Measurements from ENCODE around the gene DLX4. TPM values are rescaled to one million over a fixed set of nuclear protein-coding genes. Genes with fewer than 3 reads are reported as not detected.

Gene DLX4
- total RNA-seq, 2 donors from 2014 or later = 0.71 TPM; not detected in 1

GRCh38 chr17:49963309-49963625 lies 5.7 kb upstream of the DLX4 start:
- no peaks in the 10 kb centered on the region for H3K36me3 ChIP-seq
- TF ChIP-seq, protein P1, sequence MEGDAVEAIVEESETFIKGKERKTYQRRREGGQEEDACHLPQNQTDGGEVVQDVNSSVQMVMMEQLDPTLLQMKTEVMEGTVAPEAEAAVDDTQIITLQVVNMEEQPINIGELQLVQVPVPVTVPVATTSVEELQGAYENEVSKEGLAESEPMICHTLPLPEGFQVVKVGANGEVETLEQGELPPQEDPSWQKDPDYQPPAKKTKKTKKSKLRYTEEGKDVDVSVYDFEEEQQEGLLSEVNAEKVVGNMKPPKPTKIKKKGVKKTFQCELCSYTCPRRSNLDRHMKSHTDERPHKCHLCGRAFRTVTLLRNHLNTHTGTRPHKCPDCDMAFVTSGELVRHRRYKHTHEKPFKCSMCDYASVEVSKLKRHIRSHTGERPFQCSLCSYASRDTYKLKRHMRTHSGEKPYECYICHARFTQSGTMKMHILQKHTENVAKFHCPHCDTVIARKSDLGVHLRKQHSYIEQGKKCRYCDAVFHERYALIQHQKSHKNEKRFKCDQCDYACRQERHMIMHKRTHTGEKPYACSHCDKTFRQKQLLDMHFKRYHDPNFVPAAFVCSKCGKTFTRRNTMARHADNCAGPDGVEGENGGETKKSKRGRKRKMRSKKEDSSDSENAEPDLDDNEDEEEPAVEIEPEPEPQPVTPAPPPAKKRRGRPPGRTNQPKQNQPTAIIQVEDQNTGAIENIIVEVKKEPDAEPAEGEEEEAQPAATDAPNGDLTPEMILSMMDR (IDR thresholded peaks at IDR 0.05) = no peak
- H3K4me1 ChIP-seq = peaks cover 0 to 22% of the 10 kb centered on the region in 2 donors
- no peak overlapping the region for H3K4me3 ChIP-seq
- H3K9me3 ChIP-seq = no peaks in the 10 kb centered on the region
- no peak overlapping the region for H3K27ac ChIP-seq
- no peak for DNase-seq (ENCODE audit: low spot score)
- H3K27me3 ChIP-seq = peaks cover 34 to 47% of the 10 kb centered on the region in 2 donors

DNA sequence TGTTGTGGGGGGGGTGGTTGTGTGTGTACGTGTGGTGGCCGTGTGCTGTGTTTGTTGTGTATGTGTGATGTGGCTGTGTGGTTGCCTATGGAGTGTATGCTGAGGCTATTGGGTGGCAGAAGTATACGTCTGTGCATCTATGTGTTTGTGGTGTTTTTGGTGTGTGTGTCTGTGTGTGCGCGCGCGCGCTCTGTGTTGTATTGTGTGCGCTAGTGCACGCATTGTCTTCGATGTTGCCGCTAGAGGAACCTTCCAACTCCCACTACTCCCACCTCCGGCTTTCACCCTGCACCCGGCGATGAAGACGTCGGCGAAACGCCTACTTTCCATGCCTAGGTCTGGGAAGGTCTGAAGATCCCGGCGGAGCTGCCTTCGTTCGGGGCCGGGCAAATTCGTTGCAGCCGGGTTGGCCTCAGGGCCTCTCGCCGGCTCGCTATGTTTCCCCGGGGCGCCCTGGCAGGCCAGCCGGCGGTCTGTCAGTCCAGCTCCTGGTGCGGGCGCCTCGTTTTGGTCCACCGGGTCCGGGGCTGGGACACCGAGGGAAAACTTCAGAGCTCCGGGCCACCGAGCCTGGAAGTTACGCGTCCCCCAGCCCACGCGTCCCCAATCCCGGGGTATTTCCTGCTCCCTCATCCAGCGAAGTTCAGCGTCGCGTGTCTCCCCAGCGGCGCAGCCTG lies 5.2 kb upstream of the DLX4 start:
- Histone ChIP-seq H3K4me3 (no peak overlapping the region), H3K4me1 (peaks cover 0 to 27% of the 10 kb centered on the region in 2 donors), H3K27me3 (peaks cover 34 to 48% of the 10 kb centered on the region in 2 donors), H3K27ac (no peak overlapping the region), H3K9me3 (no peaks in the 10 kb centered on the region), H3K36me3 (no peaks in the 10 kb centered on the region)
- DNase-seq (ENCODE audit: low spot score) = no peak
- TF ChIP-seq, protein P1 (IDR thresholded peaks at IDR 0.05) = no peak

GRCh38 chr17:49964303-49964768 lies 4.7 kb upstream of the DLX4 start:
- H3K9me3 ChIP-seq = no peaks in the 10 kb centered on the region
- H3K27me3 ChIP-seq = peaks cover 39 to 54% of the 10 kb centered on the region in 2 donors
- H3K4me1 ChIP-seq = peaks cover 0 to 33% of the 10 kb centered on the region in 2 donors
- no peak overlapping the region for H3K27ac ChIP-seq
- DNase-seq (ENCODE audit: low spot score) = no peak
- H3K4me3 ChIP-seq = no peak overlapping the region
- TF ChIP-seq, protein P1 (IDR thresholded peaks at IDR 0.05) = no peak
- no peaks in the 10 kb centered on the region for H3K36me3 ChIP-seq

GRCh38 chr17:49964769-49965523 lies 4.0 kb upstream of the DLX4 start:
- H3K9me3 ChIP-seq = no peaks in the 10 kb centered on the region
- no peaks in the 10 kb centered on the region for H3K36me3 ChIP-seq
- no peak for DNase-seq (ENCODE audit: low spot score)
- TF ChIP-seq, protein P1 (IDR thresholded peaks at IDR 0.05) = no peak
- H3K27me3 ChIP-seq = peaks cover 45 to 60% of the 10 kb centered on the region in 2 donors
- peaks cover 0 to 39% of the 10 kb centered on the region in 2 donors for H3K4me1 ChIP-seq
- no peak overlapping the region for H3K4me3 ChIP-seq
- H3K27ac ChIP-seq = no peak overlapping the region

GRCh38 chr17:49965524-49965909 lies 3.5 kb upstream of the DLX4 start:
- DNase-seq (ENCODE audit: low spot score) = no peak

More at GRCh38 chr17:49965524-49965909, 3.5 kb upstream of the DLX4 start:
- Histone ChIP-seq H3K4me1 (peaks cover 0 to 42% of the 10 kb centered on the region in 2 donors), H3K27me3 (peaks cover 47 to 64% of the 10 kb centered on the region in 2 donors), H3K4me3 (no peak overlapping the region), H3K9me3 (no peaks in the 10 kb centered on the region), H3K36me3 (no peaks in the 10 kb centered on the region), H3K27ac (no peak overlapping the region)
- TF ChIP-seq, protein P1 (IDR thresholded peaks at IDR 0.05) = no peak
